ENCODE data around the gene SHISA5. TPM values are rescaled to one million over a fixed set of nuclear protein-coding genes. Genes with fewer than 3 reads are reported as not detected.

Gene SHISA5
- total and polyA plus RNA-seq, 4 donors = 40.7 to 104 (median 75.8) TPM

DNA sequence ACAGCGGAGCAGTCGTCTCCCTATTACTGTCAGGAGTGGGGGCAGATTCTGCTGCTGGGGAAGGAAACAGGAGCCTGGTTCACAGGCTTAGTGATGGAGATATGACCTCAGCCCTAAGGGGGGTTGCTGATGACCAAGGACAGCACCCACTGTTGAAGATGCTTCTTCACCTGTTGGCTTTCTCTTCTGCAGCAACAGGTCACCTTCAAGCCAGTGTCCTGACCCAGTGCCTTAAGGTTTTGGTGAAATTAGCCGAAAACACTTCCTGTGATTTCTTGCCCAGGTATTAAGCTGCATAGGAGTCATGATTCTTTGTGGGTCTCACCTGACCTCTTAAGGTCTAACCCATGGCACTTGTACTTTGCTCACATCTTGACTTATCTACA lies 43.5 kb downstream of the SHISA5 start (continued):
- TF ChIP-seq, protein P1, sequence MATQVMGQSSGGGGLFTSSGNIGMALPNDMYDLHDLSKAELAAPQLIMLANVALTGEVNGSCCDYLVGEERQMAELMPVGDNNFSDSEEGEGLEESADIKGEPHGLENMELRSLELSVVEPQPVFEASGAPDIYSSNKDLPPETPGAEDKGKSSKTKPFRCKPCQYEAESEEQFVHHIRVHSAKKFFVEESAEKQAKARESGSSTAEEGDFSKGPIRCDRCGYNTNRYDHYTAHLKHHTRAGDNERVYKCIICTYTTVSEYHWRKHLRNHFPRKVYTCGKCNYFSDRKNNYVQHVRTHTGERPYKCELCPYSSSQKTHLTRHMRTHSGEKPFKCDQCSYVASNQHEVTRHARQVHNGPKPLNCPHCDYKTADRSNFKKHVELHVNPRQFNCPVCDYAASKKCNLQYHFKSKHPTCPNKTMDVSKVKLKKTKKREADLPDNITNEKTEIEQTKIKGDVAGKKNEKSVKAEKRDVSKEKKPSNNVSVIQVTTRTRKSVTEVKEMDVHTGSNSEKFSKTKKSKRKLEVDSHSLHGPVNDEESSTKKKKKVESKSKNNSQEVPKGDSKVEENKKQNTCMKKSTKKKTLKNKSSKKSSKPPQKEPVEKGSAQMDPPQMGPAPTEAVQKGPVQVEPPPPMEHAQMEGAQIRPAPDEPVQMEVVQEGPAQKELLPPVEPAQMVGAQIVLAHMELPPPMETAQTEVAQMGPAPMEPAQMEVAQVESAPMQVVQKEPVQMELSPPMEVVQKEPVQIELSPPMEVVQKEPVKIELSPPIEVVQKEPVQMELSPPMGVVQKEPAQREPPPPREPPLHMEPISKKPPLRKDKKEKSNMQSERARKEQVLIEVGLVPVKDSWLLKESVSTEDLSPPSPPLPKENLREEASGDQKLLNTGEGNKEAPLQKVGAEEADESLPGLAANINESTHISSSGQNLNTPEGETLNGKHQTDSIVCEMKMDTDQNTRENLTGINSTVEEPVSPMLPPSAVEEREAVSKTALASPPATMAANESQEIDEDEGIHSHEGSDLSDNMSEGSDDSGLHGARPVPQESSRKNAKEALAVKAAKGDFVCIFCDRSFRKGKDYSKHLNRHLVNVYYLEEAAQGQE (IDR thresholded peaks at IDR 0.05) = no peak

DNA sequence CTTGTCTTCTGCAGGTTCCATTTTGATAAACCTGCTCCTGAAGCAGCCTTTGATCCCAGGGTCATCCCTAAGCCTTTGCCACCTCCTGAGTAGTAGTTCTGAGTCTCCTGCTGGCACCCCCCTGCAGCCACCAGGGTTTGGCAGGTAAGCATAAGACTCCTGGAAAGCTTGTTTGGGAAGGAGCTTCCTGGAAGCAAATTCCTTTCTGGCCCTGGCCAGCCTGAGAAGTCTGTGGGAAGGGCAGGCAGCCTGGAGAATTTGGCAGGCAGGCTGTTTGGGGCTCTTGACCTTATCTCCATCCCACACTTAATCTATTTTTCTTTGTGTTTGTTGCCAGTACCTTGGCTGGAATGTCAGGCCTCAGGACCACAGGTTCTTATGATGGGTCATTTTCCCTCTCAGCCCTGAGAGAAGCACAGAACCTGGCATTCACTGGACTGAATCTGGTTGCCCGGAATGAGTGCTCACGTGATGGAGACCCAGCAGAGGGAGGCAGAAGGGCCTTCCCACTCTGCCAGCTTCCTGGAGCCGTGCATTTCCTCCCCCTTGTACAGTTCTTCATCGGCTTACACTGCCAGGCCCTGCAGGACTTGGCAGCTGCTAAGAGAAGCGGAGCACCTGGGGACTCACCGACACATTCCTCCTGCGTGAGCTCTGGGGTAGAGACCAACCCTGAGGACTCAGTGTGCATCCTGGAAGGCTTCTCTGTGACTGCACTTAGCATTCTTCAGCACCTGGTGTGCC lies 44.0 kb downstream of the SHISA5 start:
- WGBS = 94% methylated on average over 7 of the region's 7 CpGs
- no peak for DNase-seq (ENCODE audit: low spot score)
- no peaks in the 10 kb centered on the region for H3K27me3 ChIP-seq (ENCODE audit: control insufficient read depth in 4 of 4, insufficient read depth in 4 of 4, low read length in 3 of 4)

More for the DNA sequence above, 44.0 kb downstream of the SHISA5 start:
- no peak overlapping the region for H3K4me3 ChIP-seq (ENCODE audit: low read depth in 1 of 3, low read length in 3 of 3)
- H3K27ac ChIP-seq (ENCODE audit: low read depth in 1 of 2, low read length in 2 of 2) = no peak overlapping the region
- H3K36me3 ChIP-seq (ENCODE audit: control insufficient read depth in 4 of 4, insufficient read depth in 3 of 4, low read depth in 1 of 4, low read length in 3 of 4) = peaks cover 9 to 41% (median 35%) of the 10 kb centered on the region in 4 donors
- H3K9me3 ChIP-seq (ENCODE audit: control insufficient read depth in 4 of 4, low read length in 3 of 4) = no peaks in the 10 kb centered on the region
- no peak overlapping the region for H3K9ac ChIP-seq (ENCODE audit: low read depth in 1 of 2, low read length in 2 of 2)
- peaks cover 0 to under 1% (median 0%) of the 10 kb centered on the region in 4 donors for H3K4me1 ChIP-seq (ENCODE audit: control insufficient read depth in 4 of 4, insufficient read depth in 4 of 4, low read length in 3 of 4)
- TF ChIP-seq NR2F2 (IDR thresholded peaks at IDR 0.05) = no peak
- TF ChIP-seq EGR1 (IDR thresholded peaks at IDR 0.05; ENCODE audit: low read depth in 2 of 2) = no peak
- TF ChIP-seq RAD21 (IDR thresholded peaks at IDR 0.05) = no peak
- TF ChIP-seq, protein P2, sequence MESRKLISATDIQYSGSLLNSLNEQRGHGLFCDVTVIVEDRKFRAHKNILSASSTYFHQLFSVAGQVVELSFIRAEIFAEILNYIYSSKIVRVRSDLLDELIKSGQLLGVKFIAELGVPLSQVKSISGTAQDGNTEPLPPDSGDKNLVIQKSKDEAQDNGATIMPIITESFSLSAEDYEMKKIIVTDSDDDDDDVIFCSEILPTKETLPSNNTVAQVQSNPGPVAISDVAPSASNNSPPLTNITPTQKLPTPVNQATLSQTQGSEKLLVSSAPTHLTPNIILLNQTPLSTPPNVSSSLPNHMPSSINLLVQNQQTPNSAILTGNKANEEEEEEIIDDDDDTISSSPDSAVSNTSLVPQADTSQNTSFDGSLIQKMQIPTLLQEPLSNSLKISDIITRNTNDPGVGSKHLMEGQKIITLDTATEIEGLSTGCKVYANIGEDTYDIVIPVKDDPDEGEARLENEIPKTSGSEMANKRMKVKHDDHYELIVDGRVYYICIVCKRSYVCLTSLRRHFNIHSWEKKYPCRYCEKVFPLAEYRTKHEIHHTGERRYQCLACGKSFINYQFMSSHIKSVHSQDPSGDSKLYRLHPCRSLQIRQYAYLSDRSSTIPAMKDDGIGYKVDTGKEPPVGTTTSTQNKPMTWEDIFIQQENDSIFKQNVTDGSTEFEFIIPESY (IDR thresholded peaks at IDR 0.05) = no peak
- no peak for TF ChIP-seq JUND (IDR thresholded peaks at IDR 0.05)
- TF ChIP-seq RXRA (IDR thresholded peaks at IDR 0.05) = no peak
- TF ChIP-seq, protein P3, sequence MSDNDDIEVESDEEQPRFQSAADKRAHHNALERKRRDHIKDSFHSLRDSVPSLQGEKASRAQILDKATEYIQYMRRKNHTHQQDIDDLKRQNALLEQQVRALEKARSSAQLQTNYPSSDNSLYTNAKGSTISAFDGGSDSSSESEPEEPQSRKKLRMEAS (IDR thresholded peaks at IDR 0.05) = no peak
- TF ChIP-seq GABPA (IDR thresholded peaks at IDR 0.05 in 1 of 2, conservative IDR thresholded peaks at IDR 0.05 in 1 of 2) = no peak
- TF ChIP-seq, protein P1 (IDR thresholded peaks at IDR 0.05) = no peak
- TF ChIP-seq TAF1 (conservative IDR thresholded peaks at IDR 0.05) = no peak
- TF ChIP-seq, protein P4, sequence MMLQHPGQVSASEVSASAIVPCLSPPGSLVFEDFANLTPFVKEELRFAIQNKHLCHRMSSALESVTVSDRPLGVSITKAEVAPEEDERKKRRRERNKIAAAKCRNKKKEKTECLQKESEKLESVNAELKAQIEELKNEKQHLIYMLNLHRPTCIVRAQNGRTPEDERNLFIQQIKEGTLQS (IDR thresholded peaks at IDR 0.05) = no peak
- TF ChIP-seq FOXA2 (IDR thresholded peaks at IDR 0.05) = no peak
- no peak for TF ChIP-seq HNF4G (IDR thresholded peaks at IDR 0.05)
- TF ChIP-seq FOXA1 (IDR thresholded peaks at IDR 0.05) = no peak
- TF ChIP-seq HNF4A (conservative IDR thresholded peaks at IDR 0.05) = no peak
- no peak for TF ChIP-seq SP1 (IDR thresholded peaks at IDR 0.05)
- TF ChIP-seq, protein P5, sequence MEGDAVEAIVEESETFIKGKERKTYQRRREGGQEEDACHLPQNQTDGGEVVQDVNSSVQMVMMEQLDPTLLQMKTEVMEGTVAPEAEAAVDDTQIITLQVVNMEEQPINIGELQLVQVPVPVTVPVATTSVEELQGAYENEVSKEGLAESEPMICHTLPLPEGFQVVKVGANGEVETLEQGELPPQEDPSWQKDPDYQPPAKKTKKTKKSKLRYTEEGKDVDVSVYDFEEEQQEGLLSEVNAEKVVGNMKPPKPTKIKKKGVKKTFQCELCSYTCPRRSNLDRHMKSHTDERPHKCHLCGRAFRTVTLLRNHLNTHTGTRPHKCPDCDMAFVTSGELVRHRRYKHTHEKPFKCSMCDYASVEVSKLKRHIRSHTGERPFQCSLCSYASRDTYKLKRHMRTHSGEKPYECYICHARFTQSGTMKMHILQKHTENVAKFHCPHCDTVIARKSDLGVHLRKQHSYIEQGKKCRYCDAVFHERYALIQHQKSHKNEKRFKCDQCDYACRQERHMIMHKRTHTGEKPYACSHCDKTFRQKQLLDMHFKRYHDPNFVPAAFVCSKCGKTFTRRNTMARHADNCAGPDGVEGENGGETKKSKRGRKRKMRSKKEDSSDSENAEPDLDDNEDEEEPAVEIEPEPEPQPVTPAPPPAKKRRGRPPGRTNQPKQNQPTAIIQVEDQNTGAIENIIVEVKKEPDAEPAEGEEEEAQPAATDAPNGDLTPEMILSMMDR (IDR thresholded peaks at IDR 0.05; ENCODE audit: low read depth, low read length, missing input control) = no peak
